IMR-90 (cell line): ENCODE measurements around the gene GRAMD1B. TPM values are rescaled to one million over a fixed set of nuclear protein-coding genes. Genes with fewer than 3 reads are reported as not detected.

Source experiments
- ATAC-seq: fragments of 200-7000 bp; cut with Tn5 transposase; 2 replicates; pipeline ENCODE4 v1.9.1; 2020; ENCODE audit warnings: low read depth, mild to moderate bottlenecking, moderate library complexity
- BruUV-seq: library from RNA; stranded (reverse); fragments of 400-500 nt; replicated peaks from 2 replicates; lab custom pipeline; 2021; lab: Mats Ljungman, UMichigan
- CTCF ChIA-PET: fragments of 300-600 bp; formaldehyde crosslinking; extraction: SDS; loops from one replicate; lab custom pipeline; 2021; ENCODE audit warnings: antibody characterized with exemption; lab: Yijun Ruan, JAX
- POLR2A ChIA-PET: fragments of 300-600 bp; sonication (Branson Sonifier 250); formaldehyde crosslinking; loops from one replicate; lab custom pipeline; 2022; ENCODE audit warnings: antibody characterized with exemption; ENCODE audit not compliant: unreplicated experiment; lab: Charles Lee
- DNase-seq: peaks from one replicate; pipeline ENCODE4 v3.0.0; 2013
- H2AFZ ChIP-seq: replicated peaks from 2 replicates; pipeline ENCODE3; 2013; ENCODE audit warnings: low read length, mild to moderate bottlenecking; ENCODE audit not compliant: poor library complexity
- H2AK5ac ChIP-seq: 2 replicates; pipeline ENCODE4 v1.6.1; 2013; ENCODE audit warnings: low read depth, low read length, inconsistent platforms
- H2AK9ac ChIP-seq: replicated peaks from 2 replicates; pipeline ENCODE3; 2013; ENCODE audit warnings: mild to moderate bottlenecking, low read depth, low read length, moderate library complexity; ENCODE audit not compliant: poor library complexity
- H2BK120ac ChIP-seq: 2 replicates; pipeline ENCODE4 v1.6.1; 2013; ENCODE audit warnings: low read depth, low read length, inconsistent platforms
- H2BK15ac ChIP-seq: 3 replicates; pipeline ENCODE4 v1.6.1; 2013; ENCODE audit warnings: low read depth, low read length, inconsistent platforms
- H2BK20ac ChIP-seq: 2 replicates; pipeline ENCODE4 v1.6.1; 2013; ENCODE audit warnings: low read depth, mild to moderate bottlenecking, inconsistent platforms, low read length, moderate library complexity
- H2BK5ac ChIP-seq: 2 replicates; pipeline ENCODE4 v1.6.1; 2013; ENCODE audit warnings: mild to moderate bottlenecking, low read depth, low read length, inconsistent platforms; ENCODE audit not compliant: poor library complexity, severe bottlenecking
- H3K14ac ChIP-seq: replicated peaks from 2 replicates; pipeline ENCODE4 v1.6.1; 2013; ENCODE audit warnings: low read depth, low read length, inconsistent platforms
- H3K18ac ChIP-seq: 2 replicates; pipeline ENCODE4 v1.6.1; 2013; ENCODE audit warnings: low read depth, low read length, control low read depth
- H3K23ac ChIP-seq: 2 replicates; pipeline ENCODE4 v1.6.1; 2013; ENCODE audit warnings: low read depth, low read length, inconsistent platforms
- H3K27ac ChIP-seq: 2 replicates; pipeline ENCODE4 v1.5.1; 2013; ENCODE audit warnings: mild to moderate bottlenecking, control low read depth, low read length; ENCODE audit not compliant: insufficient read depth
- H3K27me3 ChIP-seq: 2 replicates; pipeline ENCODE4 v1.6.1; 2013; ENCODE audit warnings: low read length; ENCODE audit not compliant: control insufficient read depth, insufficient read depth
- H3K36me3 ChIP-seq: 2 replicates; pipeline ENCODE4 v1.6.1; 2013; ENCODE audit warnings: low read length, mixed read lengths; ENCODE audit not compliant: control insufficient read depth, insufficient read depth
- H3K4ac ChIP-seq: 2 replicates; pipeline ENCODE4 v1.6.1; 2013; ENCODE audit warnings: low read depth, low read length, inconsistent platforms
- H3K4me1 ChIP-seq: 2 replicates; pipeline ENCODE4 v1.6.1; 2013; ENCODE audit warnings: low read length, mixed read lengths; ENCODE audit not compliant: control insufficient read depth, insufficient read depth
- H3K4me2 ChIP-seq: 2 replicates; pipeline ENCODE4 v1.6.1; 2013; ENCODE audit warnings: low read depth, mild to moderate bottlenecking, control low read depth, low read length, moderate library complexity
- H3K4me3 ChIP-seq: 2 replicates; pipeline ENCODE4 v1.5.1; 2013; ENCODE audit warnings: low read depth, mild to moderate bottlenecking, control low read depth, low read length, moderate library complexity; ENCODE audit not compliant: insufficient read depth
- H3K56ac ChIP-seq: 2 replicates; pipeline ENCODE4 v1.6.1; 2013; ENCODE audit warnings: low read length, inconsistent platforms; ENCODE audit not compliant: insufficient read depth; ENCODE audit errors: extremely low read depth
- H3K79me1 ChIP-seq, 2 experiments: 2 replicates each; pipeline ENCODE4 v1.6.1; 2013; ENCODE audit warnings: low read length in 2 of 2, inconsistent platforms in 1 of 2, low read depth in 1 of 2
- H3K9ac ChIP-seq: 2 replicates; pipeline ENCODE4 v1.6.1; 2013; ENCODE audit warnings: low read depth, low read length, control low read depth
- H3K9me1 ChIP-seq: 2 replicates; pipeline ENCODE4 v1.6.1; 2013; ENCODE audit warnings: low read length, inconsistent platforms; ENCODE audit not compliant: insufficient read depth
- H3K9me3 ChIP-seq: 2 replicates; pipeline ENCODE4 v1.6.1; 2013; ENCODE audit warnings: low read length; ENCODE audit not compliant: control insufficient read depth, insufficient read depth
- H4K20me1 ChIP-seq: 2 replicates; pipeline ENCODE4 v1.6.1; 2013; ENCODE audit warnings: low read length, inconsistent platforms; ENCODE audit not compliant: insufficient read depth
- H4K5ac ChIP-seq: 2 replicates; pipeline ENCODE4 v1.6.1; 2013; ENCODE audit warnings: mild to moderate bottlenecking, low read depth, low read length, control low read depth
- H4K8ac ChIP-seq, 2 experiments: 2 replicates each; pipeline ENCODE4 v1.6.1; 2013; ENCODE audit warnings: low read depth in 2 of 2, low read length in 2 of 2, control low read depth in 1 of 2, inconsistent platforms in 1 of 2
- H4K91ac ChIP-seq: 2 replicates; pipeline ENCODE4 v1.6.1; 2013; ENCODE audit warnings: low read depth, low read length, inconsistent platforms; ENCODE audit not compliant: insufficient read depth
- BHLHE40 ChIP-seq: fragments of 150-350 bp; IDR thresholded peaks from 2 replicates; pipeline ENCODE4 v1.6.1; 2016; ENCODE audit warnings: mild to moderate bottlenecking, low read depth, low read length
- CEBPB ChIP-seq: IDR thresholded peaks from 2 replicates; pipeline ENCODE4 v1.6.1; 2012; ENCODE audit warnings: low read depth, low read length, improper control_type of control experiment
- CHD1 ChIP-seq: IDR thresholded peaks from 2 replicates; pipeline ENCODE4 v1.6.1; 2012; ENCODE audit warnings: low read depth, low read length, improper control_type of control experiment
- CTCF ChIP-seq: conservative IDR thresholded peaks from 2 replicates; pipeline ENCODE4 v1.5.1; 2012; ENCODE audit warnings: mild to moderate bottlenecking, low read depth, low read length, improper control_type of control experiment
- ELK1 ChIP-seq: fragments of 150-350 bp; IDR thresholded peaks from 2 replicates; pipeline ENCODE4 v1.6.1; 2016; ENCODE audit warnings: low read depth, mild to moderate bottlenecking, low read length, moderate library complexity, borderline replicate concordance
- FOS ChIP-seq: fragments of 150-350 bp; IDR thresholded peaks from 2 replicates; pipeline ENCODE4 v1.6.1; 2016; ENCODE audit warnings: low read depth, low read length
- MAFK ChIP-seq: IDR thresholded peaks from 2 replicates; pipeline ENCODE4 v1.6.1; 2012; ENCODE audit warnings: low read depth, low read length, improper control_type of control experiment
- MAZ ChIP-seq: IDR thresholded peaks from 2 replicates; pipeline ENCODE4 v1.6.1; 2012; ENCODE audit warnings: low read depth, mild to moderate bottlenecking, low read length, improper control_type of control experiment, moderate library complexity, borderline replicate concordance
- MXI1 ChIP-seq: IDR thresholded peaks from 2 replicates; pipeline ENCODE4 v1.6.1; 2012; ENCODE audit warnings: low read depth, mild to moderate bottlenecking, low read length, moderate library complexity, borderline replicate concordance
- POLR2A ChIP-seq: IDR thresholded peaks from 2 replicates; pipeline ENCODE4 v1.6.1; 2012; ENCODE audit warnings: mild to moderate bottlenecking, low read depth, low read length
- RAD21 ChIP-seq: IDR thresholded peaks from 2 replicates; pipeline ENCODE4 v1.6.1; 2012; ENCODE audit warnings: low read length, improper control_type of control experiment
- RFX5 ChIP-seq: IDR thresholded peaks from 2 replicates; pipeline ENCODE4 v1.8.0; 2012; ENCODE audit warnings: low read depth, mild to moderate bottlenecking, low read length, moderate library complexity
- WGBS, 2 experiments: methylation state at CpG; one replicate each; pipeline versions ENCODE4 v1.1.5 to v1.1.7; 2013; ENCODE audit warnings: missing lambda C conversion rate in 2 of 2; ENCODE audit not compliant: insufficient read length in 1 of 2; ENCODE audit errors: extremely low coverage in 2 of 2; 5-methylcytosine and 5-hydroxymethylcytosine counted together
- dilution Hi-C: fragments of 300-500 bp; cut with HindIII; formaldehyde crosslinking; loops from one replicate; pipeline ENCODE4 v1.14.3; 2018; ENCODE audit warnings: low sequenced_read_pairs; ENCODE audit not compliant: unreplicated experiment
- in situ Hi-C: fragments of 300-500 bp; cut with MboI; formaldehyde crosslinking; loops from 3 replicates; pipeline ENCODE4 v1.14.3; 2019; ENCODE audit warnings: low sequenced_read_pairs, inconsistent platforms, mixed read lengths
- intact Hi-C: fragments of 100-400 bp; cut with micrococcal nuclease; formaldehyde crosslinking; loops from 2 replicates; pipeline ENCODE4 v1.10.0; 2022
- polyA plus RNA-seq, 3 experiments: library from polyadenylated mRNA; depleted of rRNA; stranded (reverse); fragments of >200 nt; gene quantifications; 2 replicates each; pipeline ENCODE4 v1.2.3, GENCODE V29; 2012; ENCODE audit warnings: low replicate concordance in 1 of 3
- total RNA-seq: library from RNA; depleted of rRNA; stranded (reverse); fragments of >200 nt; gene quantifications from 2 replicates; pipeline ENCODE4 v1.2.3, GENCODE V29; 2012

Gene GRAMD1B
- total and polyA plus RNA-seq, 2 of the 4 experiments (the other 2 are of a cell fraction), result 7.1 to 7.2 TPM

GRCh38 chr11:123441161-123441560, 11.1 kb downstream of the GRAMD1B start:
- Histone ChIP-seq H2AK5ac (no peak overlapping the region), H4K8ac (no peak overlapping the region), H2BK120ac (no peak overlapping the region), H3K27ac (no peak overlapping the region), H4K5ac (no peak overlapping the region), H3K56ac (no peak overlapping the region), H3K36me3 (no peaks in the 10 kb centered on the region; the same call in 1 of the 2 replicates), H3K9me3 (no peaks in the 10 kb centered on the region), H2AFZ (no peak overlapping the region), H3K9me1 (0 out of 2 replicates have a peak, but pooled peaks cover 5% of the 10 kb centered on the region), H2BK15ac (no peak overlapping the region), H2BK5ac (no peak overlapping the region), H3K9ac (no peak overlapping the region), H3K27me3 (no peaks in the 10 kb centered on the region), H3K14ac (no peak overlapping the region), H2BK20ac (no peak overlapping the region), H3K23ac (no peak overlapping the region), H3K4me2 (no peak overlapping the region), H3K4me3 (no peak overlapping the region), H3K4me1 (peaks cover 8% of the 10 kb centered on the region), H2AK9ac (no peak overlapping the region), H3K18ac (no peak overlapping the region), H3K4ac (no peak overlapping the region), H4K20me1 (no peaks in the 10 kb centered on the region), H4K91ac (no peak overlapping the region), H3K79me1 (peaks cover 21 to 39% of the 10 kb centered on the region in 2 experiments)
- in situ Hi-C loops, result no loop called here
- ATAC-seq (no peak), DNase-seq (no peak)
- TF ChIP-seq CTCF (no peak), BHLHE40 (no peak), MAZ (no peak), ELK1 (no peak), RAD21 (no peak), POLR2A (no peak), MAFK (no peak), CEBPB (no peak), CHD1 (no peak), MXI1 (no peak), RFX5 (no peak), FOS (no peak)
- dilution Hi-C loops, result no loop called here
- POLR2A ChIA-PET, result no interaction called here
- CTCF ChIA-PET, result no interaction called here
- no CpG with 5 or more reads among the region's 5 CpGs for WGBS, 2 experiments
- BruUV-seq, result no TSS peak
- intact Hi-C loops, result no loop called here
